Left lung (tissue), 10 donors: ENCODE measurements around the gene ARSG. TPM values are rescaled to one million over a fixed set of nuclear protein-coding genes. Genes with fewer than 3 reads are reported as not detected.

Experiments used
- ATAC-seq: fragments of 200-7000 bp; cut with Tn5 transposase; one replicate; pipeline ENCODE4 v1.9.1; 2020; ENCODE audit warnings: moderate library complexity
- DNase-seq, 4 donors: peaks; one replicate each; pipeline ENCODE4 v3.0.0-alpha.2; 2013 to 2020
- H3K27ac ChIP-seq, 2 donors: fragments of 200-600 bp; sonication (generic) in 1 of 2; one replicate each; pipeline versions ENCODE4 v1.5.0 to v1.8.0; 2020 to 2021
- H3K27me3 ChIP-seq, 2 donors: fragments of 200-600 bp; sonication (generic) in 1 of 2; one replicate each; pipeline versions ENCODE4 v1.5.0 to v1.8.0; 2020 to 2021
- H3K36me3 ChIP-seq, 2 donors: fragments of 200-600 bp; sonication (generic) in 1 of 2; one replicate each; pipeline versions ENCODE4 v1.5.0 to v1.8.0; 2020 to 2021
- H3K4me1 ChIP-seq, 2 donors: fragments of 200-600 bp; one replicate each; pipeline ENCODE4 v1.8.0; 2021
- H3K4me3 ChIP-seq, 2 donors: fragments of 200-600 bp; sonication (generic) in 1 of 2; one replicate each; pipeline versions ENCODE4 v1.5.0 to v1.8.0; 2020 to 2021; ENCODE audit warnings: mild to moderate bottlenecking in 1 of 2
- H3K9me3 ChIP-seq, 2 donors: fragments of 200-600 bp; sonication (generic) in 1 of 2; one replicate each; pipeline versions ENCODE4 v1.5.0 to v1.8.0; 2020 to 2021
- CTCF ChIP-seq, 2 donors: fragments of 200-600 bp; sonication (generic) in 1 of 2; IDR thresholded peaks; one replicate each; pipeline versions ENCODE4 v1.5.0 to v1.8.0; 2021; ENCODE audit warnings: antibody characterized with exemption in 2 of 2
- intact Hi-C, 2 donors: fragments of 100-400 bp; cut with DNase I; formaldehyde crosslinking; loops; one replicate each; pipeline versions ENCODE4 v1.11.2 to v1.14.2; 2022
- polyA plus RNA-seq, 6 donors: library from polyadenylated mRNA; unstranded; fragments of 120-200 nt; gene quantifications; one replicate each; pipeline ENCODE4 v1.2.1, GENCODE V29; 2013; ENCODE audit not compliant: insufficient read length in 6 of 6
- total RNA-seq, 2 donors: library from RNA; stranded (reverse); fragmentation: NEBNext Ultra II Directional; extraction: Animal tissue kit (Norgen Biotek cat#: 25700); gene quantifications; one replicate each; pipeline ENCODE4 v1.2.1, GENCODE V29; 2021
- donor health status: DM: no; HTN: yes; CAD: no.
- donor health status: DM: no; HTN: no; CAD: no.

The ARSG gene
- total and polyA plus RNA-seq, 8 donors = 3.4 to 10.0 (median 4.5) TPM

GRCh38 chr17:68301438-68301959 is 10.2 kb downstream of the ARSG start:
- no peak for TF ChIP-seq CTCF (IDR thresholded peaks at IDR 0.05)
- Histone ChIP-seq H3K4me1 (peaks cover 0 to 16% of the 10 kb centered on the region in 2 donors), H3K27ac (no peak overlapping the region), H3K36me3 (no peaks in the 10 kb centered on the region), H3K9me3 (no peaks in the 10 kb centered on the region), H3K4me3 (no peak overlapping the region), H3K27me3 (peaks cover 0 to 5% of the 10 kb centered on the region in 2 donors)
- DNase-seq = no peak
- no peak for ATAC-seq
- intact Hi-C loops = no loop called here

- ATAC-seq = no peak
- intact Hi-C loops = no loop called here
Observed at GRCh38 chr17:68302066-68302564, 10.8 kb downstream of the ARSG start.

GRCh38 chr17:68302666-68303065 is 11.4 kb downstream of the ARSG start:
- Histone ChIP-seq H3K9me3 (no peaks in the 10 kb centered on the region), H3K27ac (no peak overlapping the region), H3K4me1 (peaks cover 0 to 4% of the 10 kb centered on the region in 2 donors), H3K27me3 (no peaks in the 10 kb centered on the region), H3K4me3 (no peak overlapping the region), H3K36me3 (no peaks in the 10 kb centered on the region)
- intact Hi-C loops = no loop called here
- TF ChIP-seq CTCF (IDR thresholded peaks at IDR 0.05) = no peak
- ATAC-seq (no peak), DNase-seq (no peak)

More at GRCh38 chr17:68302066-68302564, 10.8 kb downstream of the ARSG start:
- no peak overlapping the region for H3K27ac ChIP-seq
- TF ChIP-seq CTCF (IDR thresholded peaks at IDR 0.05) = no peak
- H3K27me3 ChIP-seq = no peaks in the 10 kb centered on the region
- no peak overlapping the region for H3K4me3 ChIP-seq
- DNase-seq = no peak
- H3K4me1 ChIP-seq = peaks cover 0 to 10% of the 10 kb centered on the region in 2 donors
- H3K9me3 ChIP-seq = no peaks in the 10 kb centered on the region
- H3K36me3 ChIP-seq = no peaks in the 10 kb centered on the region

GRCh38 chr17:68304706-68305105 is 13.4 kb downstream of the ARSG start:
- no peak for TF ChIP-seq CTCF (IDR thresholded peaks at IDR 0.05)
- no peak for ATAC-seq
- Histone ChIP-seq H3K4me3 (no peak overlapping the region), H3K9me3 (no peaks in the 10 kb centered on the region), H3K27me3 (no peaks in the 10 kb centered on the region), H3K27ac (peak overlapping the region in 1 of 2 donors; percentile 9), H3K4me1 (no peaks in the 10 kb centered on the region), H3K36me3 (no peaks in the 10 kb centered on the region)
- no peak for DNase-seq
- intact Hi-C loops = no loop called here

GRCh38 chr17:68305142-68305541 is 13.8 kb downstream of the ARSG start:
- no peak for DNase-seq
- Histone ChIP-seq H3K27me3 (no peaks in the 10 kb centered on the region), H3K36me3 (no peaks in the 10 kb centered on the region), H3K27ac (peak overlapping the region in 1 of 2 donors; percentile 9), H3K9me3 (no peaks in the 10 kb centered on the region), H3K4me1 (no peaks in the 10 kb centered on the region), H3K4me3 (no peak overlapping the region)
- no peak for TF ChIP-seq CTCF (IDR thresholded peaks at IDR 0.05)
- no peak for ATAC-seq
- intact Hi-C loops = no loop called here
